SH-SY5Y (cell line): ENCODE results near the gene NAXD.

ENCODE experiments used
- GATA2 ChIP-seq: IDR thresholded peaks from 2 replicates; pipeline ENCODE4 v1.6.1; 2011; ENCODE audit warnings: mild to moderate bottlenecking, low read depth, low read length
- GATA3 ChIP-seq: IDR thresholded peaks from 2 replicates; pipeline ENCODE4 v1.6.1; 2011; ENCODE audit warnings: low read depth, mild to moderate bottlenecking, low read length, moderate library complexity

DNA sequence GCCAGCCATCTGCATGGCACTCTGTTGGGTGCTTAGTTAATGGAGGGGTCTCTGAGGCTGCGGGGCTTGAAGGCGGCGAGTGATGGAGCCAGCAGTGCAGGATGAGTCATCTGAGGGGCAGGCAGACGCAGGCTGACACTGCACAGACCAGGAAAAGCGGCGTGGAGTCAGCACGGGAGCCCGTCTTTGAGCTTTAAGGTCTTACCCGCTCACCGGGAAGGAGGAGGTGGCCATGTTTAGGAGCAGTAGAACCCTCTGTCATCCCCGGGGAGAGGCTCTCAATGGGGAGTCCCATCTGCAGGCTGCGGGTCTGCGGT, 13.1 kb downstream of the NAXD start:
- no peak for TF ChIP-seq GATA3
- no peak for TF ChIP-seq GATA2
